ENCODE measurements around the gene DIAPH3. TPM values are rescaled to one million over a fixed set of nuclear protein-coding genes. Genes with fewer than 3 reads are reported as not detected.

The DIAPH3 gene
- total RNA-seq, 5 donors from 2014 or later (not counting 1 experiment from before 2014, with no cell fraction given) = 0.14 to 0.45 (median 0.30) TPM

Other genes with a start within 250 kb of the DIAPH3 start
- gene TDRD3, start 233.3 kb upstream of the DIAPH3 start, total RNA-seq = 10 to 100 TPM; 23.6 to 30.4 (median 26.8) TPM